ENCODE results near the gene FBXO4.

FBXO4 gene

DNA sequence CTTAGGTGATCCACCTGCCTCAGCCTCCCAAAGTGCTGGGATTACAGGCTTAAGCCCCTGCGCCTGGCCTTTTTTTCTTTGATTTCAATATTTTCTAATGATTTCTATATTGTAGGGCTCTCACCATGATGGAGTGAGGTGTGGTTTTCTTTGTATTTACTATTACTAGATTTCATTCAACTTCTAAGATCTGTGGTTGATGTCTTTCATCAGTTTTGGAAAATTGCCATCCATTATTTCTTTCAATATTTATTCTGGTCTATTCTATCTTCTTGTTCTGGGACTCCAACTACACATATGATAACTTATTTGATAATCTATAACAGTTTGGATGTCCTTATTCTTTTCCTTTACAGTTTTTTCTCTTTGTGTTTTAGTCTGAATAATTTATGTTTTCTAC, 31.9 kb downstream of the FBXO4 start:
- Histone ChIP-seq H3K4me1 (ENCODE audit: control insufficient read depth, insufficient read depth, low read length, unreplicated experiment) (no peaks in the 10 kb centered on the region), H3K27me3 (ENCODE audit: insufficient read depth, low read length) (no peaks in the 10 kb centered on the region), H3K36me3 (ENCODE audit: insufficient read depth, low read length) (no peaks in the 10 kb centered on the region), H2AFZ (ENCODE audit: low read length, unreplicated experiment) (no peak overlapping the region), H3K79me2 (ENCODE audit: control insufficient read depth, insufficient read depth, low read length, unreplicated experiment) (no peaks in the 10 kb centered on the region), H3K4me3 (ENCODE audit: low read depth, low read length) (no peak overlapping the region), H3K27ac (ENCODE audit: low read depth, low read length) (no peak overlapping the region)

GRCh38 chr5:41960481-41960880, 35.4 kb downstream of the FBXO4 start:
- H3K27me3 ChIP-seq (ENCODE audit: insufficient read depth, low read length) = no peaks in the 10 kb centered on the region
- H3K27ac ChIP-seq (ENCODE audit: low read depth, low read length) = no peak overlapping the region
- no peaks in the 10 kb centered on the region for H3K79me2 ChIP-seq (ENCODE audit: control insufficient read depth, insufficient read depth, low read length, unreplicated experiment)
- H3K4me3 ChIP-seq (ENCODE audit: low read depth, low read length) = no peak overlapping the region
- H3K4me1 ChIP-seq (ENCODE audit: control insufficient read depth, insufficient read depth, low read length, unreplicated experiment) = no peaks in the 10 kb centered on the region
- no peaks in the 10 kb centered on the region for H3K36me3 ChIP-seq (ENCODE audit: insufficient read depth, low read length)
- H2AFZ ChIP-seq (ENCODE audit: low read length, unreplicated experiment) = no peak overlapping the region

- no peak overlapping the region for H2AFZ ChIP-seq (ENCODE audit: low read length, unreplicated experiment)
- H3K27ac ChIP-seq (ENCODE audit: low read depth, low read length) = no peak overlapping the region
- H3K4me1 ChIP-seq (ENCODE audit: control insufficient read depth, insufficient read depth, low read length, unreplicated experiment) = no peaks in the 10 kb centered on the region
- H3K79me2 ChIP-seq (ENCODE audit: control insufficient read depth, insufficient read depth, low read length, unreplicated experiment) = no peaks in the 10 kb centered on the region
- no peaks in the 10 kb centered on the region for H3K36me3 ChIP-seq (ENCODE audit: insufficient read depth, low read length)
- no peaks in the 10 kb centered on the region for H3K27me3 ChIP-seq (ENCODE audit: insufficient read depth, low read length)
- no peak overlapping the region for H3K4me3 ChIP-seq (ENCODE audit: low read depth, low read length)
Observed at GRCh38 chr5:41961736-41962135, 36.7 kb downstream of the FBXO4 start.

- H3K27me3 ChIP-seq (ENCODE audit: insufficient read depth, low read length) = no peaks in the 10 kb centered on the region
- no peaks in the 10 kb centered on the region for H3K4me1 ChIP-seq (ENCODE audit: control insufficient read depth, insufficient read depth, low read length, unreplicated experiment)
- no peaks in the 10 kb centered on the region for H3K36me3 ChIP-seq (ENCODE audit: insufficient read depth, low read length)
- H2AFZ ChIP-seq (ENCODE audit: low read length, unreplicated experiment) = no peak overlapping the region
- no peaks in the 10 kb centered on the region for H3K79me2 ChIP-seq (ENCODE audit: control insufficient read depth, insufficient read depth, low read length, unreplicated experiment)
- no peak overlapping the region for H3K27ac ChIP-seq (ENCODE audit: low read depth, low read length)
- no peak overlapping the region for H3K4me3 ChIP-seq (ENCODE audit: low read depth, low read length)
Observed at GRCh38 chr5:41962491-41962890, 37.4 kb downstream of the FBXO4 start.

GRCh38 chr5:41966401-41967105, 41.5 kb downstream of the FBXO4 start:
- H3K27ac ChIP-seq (ENCODE audit: low read depth, low read length) = no peak overlapping the region
- no peak overlapping the region for H3K4me3 ChIP-seq (ENCODE audit: low read depth, low read length)
- H3K36me3 ChIP-seq (ENCODE audit: insufficient read depth, low read length) = no peaks in the 10 kb centered on the region
- no peaks in the 10 kb centered on the region for H3K4me1 ChIP-seq (ENCODE audit: control insufficient read depth, insufficient read depth, low read length, unreplicated experiment)
- H3K79me2 ChIP-seq (ENCODE audit: control insufficient read depth, insufficient read depth, low read length, unreplicated experiment) = no peaks in the 10 kb centered on the region
- H3K27me3 ChIP-seq (ENCODE audit: insufficient read depth, low read length) = no peaks in the 10 kb centered on the region
- no peak overlapping the region for H2AFZ ChIP-seq (ENCODE audit: low read length, unreplicated experiment)

DNA sequence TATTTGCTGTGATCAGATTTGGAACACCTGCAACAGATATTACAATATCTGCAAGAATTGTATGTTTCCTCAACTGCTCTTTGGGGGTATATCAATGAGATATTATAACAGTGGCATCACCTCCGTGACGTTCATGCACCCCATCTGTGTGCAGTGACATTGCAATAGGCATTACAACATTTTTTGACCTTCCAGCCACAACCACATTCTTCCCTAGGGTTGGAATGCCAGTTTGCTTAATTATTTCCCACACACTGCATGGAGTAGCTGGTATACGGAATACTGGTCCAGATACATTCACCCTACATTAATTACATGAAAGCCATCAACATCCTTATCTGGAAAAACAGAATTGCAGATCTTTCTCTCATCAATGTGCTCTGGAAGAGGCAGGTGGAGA, 42.3 kb downstream of the FBXO4 start:
- H3K27ac ChIP-seq (ENCODE audit: low read depth, low read length) = no peak overlapping the region
- no peaks in the 10 kb centered on the region for H3K36me3 ChIP-seq (ENCODE audit: insufficient read depth, low read length)
- no peaks in the 10 kb centered on the region for H3K4me1 ChIP-seq (ENCODE audit: control insufficient read depth, insufficient read depth, low read length, unreplicated experiment)
- H3K4me3 ChIP-seq (ENCODE audit: low read depth, low read length) = no peak overlapping the region
- no peak overlapping the region for H2AFZ ChIP-seq (ENCODE audit: low read length, unreplicated experiment)
- no peaks in the 10 kb centered on the region for H3K79me2 ChIP-seq (ENCODE audit: control insufficient read depth, insufficient read depth, low read length, unreplicated experiment)
- no peaks in the 10 kb centered on the region for H3K27me3 ChIP-seq (ENCODE audit: insufficient read depth, low read length)

- Histone ChIP-seq H3K27me3 (ENCODE audit: insufficient read depth, low read length) (no peaks in the 10 kb centered on the region), H2AFZ (ENCODE audit: low read length, unreplicated experiment) (no peak overlapping the region), H3K79me2 (ENCODE audit: control insufficient read depth, insufficient read depth, low read length, unreplicated experiment) (no peaks in the 10 kb centered on the region), H3K27ac (ENCODE audit: low read depth, low read length) (no peak overlapping the region), H3K4me3 (ENCODE audit: low read depth, low read length) (no peak overlapping the region), H3K36me3 (ENCODE audit: insufficient read depth, low read length) (no peaks in the 10 kb centered on the region), H3K4me1 (ENCODE audit: control insufficient read depth, insufficient read depth, low read length, unreplicated experiment) (no peaks in the 10 kb centered on the region)
Observed at GRCh38 chr5:41968153-41968723, 43.2 kb downstream of the FBXO4 start.

DNA sequence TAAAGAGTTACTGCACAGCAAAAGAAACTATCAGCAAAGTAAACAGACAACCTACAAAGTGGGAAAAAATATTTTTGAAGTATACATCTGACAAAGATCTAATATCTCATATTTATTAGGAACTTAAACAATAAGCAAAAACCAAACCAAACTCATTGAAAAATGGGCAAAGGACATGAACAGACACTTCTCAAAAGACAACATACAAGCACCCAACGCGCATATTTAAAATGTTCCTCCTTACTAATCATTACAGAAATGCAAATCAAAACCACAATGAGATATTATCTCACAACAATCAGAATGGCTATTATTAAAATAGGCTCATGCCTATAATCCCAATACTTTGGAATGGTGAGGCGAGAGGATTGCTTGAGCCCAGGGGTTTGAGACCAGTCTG, 48.0 kb downstream of the FBXO4 start:
- H3K4me1 ChIP-seq (ENCODE audit: control insufficient read depth, insufficient read depth, low read length, unreplicated experiment) = no peaks in the 10 kb centered on the region
- no peaks in the 10 kb centered on the region for H3K27me3 ChIP-seq (ENCODE audit: insufficient read depth, low read length)
- H2AFZ ChIP-seq (ENCODE audit: low read length, unreplicated experiment) = no peak overlapping the region
- H3K79me2 ChIP-seq (ENCODE audit: control insufficient read depth, insufficient read depth, low read length, unreplicated experiment) = no peaks in the 10 kb centered on the region
- H3K36me3 ChIP-seq (ENCODE audit: insufficient read depth, low read length) = no peaks in the 10 kb centered on the region
- no peak overlapping the region for H3K27ac ChIP-seq (ENCODE audit: low read depth, low read length)
- H3K4me3 ChIP-seq (ENCODE audit: low read depth, low read length) = no peak overlapping the region

DNA sequence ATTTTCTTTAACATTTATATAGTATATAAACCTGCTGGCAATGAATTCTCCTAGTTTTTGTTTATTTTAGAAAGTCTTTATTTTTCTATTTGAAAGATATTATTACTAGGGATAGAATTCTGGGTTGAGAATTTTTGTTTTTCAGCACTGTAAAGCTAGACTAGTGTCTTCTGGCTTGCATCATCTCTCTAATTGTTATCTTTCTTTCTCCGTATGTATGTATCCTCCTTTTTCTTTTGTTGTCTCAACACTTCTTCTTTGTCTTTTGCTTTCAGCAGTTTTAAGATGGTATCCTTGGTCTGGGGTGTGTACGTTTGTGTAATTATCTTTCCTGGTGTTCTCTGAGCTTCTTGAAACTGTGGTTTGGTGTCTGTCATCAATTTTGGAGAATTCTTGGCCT, 48.8 kb downstream of the FBXO4 start:
- H3K27ac ChIP-seq (ENCODE audit: low read depth, low read length) = no peak overlapping the region
- no peaks in the 10 kb centered on the region for H3K4me1 ChIP-seq (ENCODE audit: control insufficient read depth, insufficient read depth, low read length, unreplicated experiment)
- H3K79me2 ChIP-seq (ENCODE audit: control insufficient read depth, insufficient read depth, low read length, unreplicated experiment) = no peaks in the 10 kb centered on the region
- no peak overlapping the region for H3K4me3 ChIP-seq (ENCODE audit: low read depth, low read length)
- H2AFZ ChIP-seq (ENCODE audit: low read length, unreplicated experiment) = no peak overlapping the region
- no peaks in the 10 kb centered on the region for H3K27me3 ChIP-seq (ENCODE audit: insufficient read depth, low read length)
- no peaks in the 10 kb centered on the region for H3K36me3 ChIP-seq (ENCODE audit: insufficient read depth, low read length)

DNA sequence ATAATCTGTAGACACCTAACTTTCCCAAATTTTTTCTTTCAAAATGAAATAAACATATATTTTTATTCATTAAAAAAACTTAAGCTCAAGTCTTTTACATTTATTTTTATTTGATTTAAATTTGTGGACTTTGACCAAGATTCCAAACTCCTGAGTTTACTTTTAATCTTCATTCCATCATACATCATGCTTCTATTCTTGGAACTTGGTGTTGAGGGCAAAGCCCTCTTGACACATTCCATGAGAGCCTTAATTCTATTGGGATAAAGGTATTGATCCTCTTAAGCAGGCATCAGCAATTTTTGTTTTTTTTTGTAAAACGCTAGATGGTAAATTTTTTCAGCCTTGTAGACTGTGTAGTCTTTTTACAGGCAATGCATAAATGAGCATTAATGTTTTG, 53.6 kb downstream of the FBXO4 start:
- H3K4me3 ChIP-seq (ENCODE audit: low read depth, low read length) = no peak overlapping the region
- no peaks in the 10 kb centered on the region for H3K36me3 ChIP-seq (ENCODE audit: insufficient read depth, low read length)
- no peaks in the 10 kb centered on the region for H3K27me3 ChIP-seq (ENCODE audit: insufficient read depth, low read length)
- H3K4me1 ChIP-seq (ENCODE audit: control insufficient read depth, insufficient read depth, low read length, unreplicated experiment) = no peaks in the 10 kb centered on the region
- H2AFZ ChIP-seq (ENCODE audit: low read length, unreplicated experiment) = no peak overlapping the region
- H3K79me2 ChIP-seq (ENCODE audit: control insufficient read depth, insufficient read depth, low read length, unreplicated experiment) = no peaks in the 10 kb centered on the region
- H3K27ac ChIP-seq (ENCODE audit: low read depth, low read length) = no peak overlapping the region

GRCh38 chr5:41980396-41980795, 55.3 kb downstream of the FBXO4 start:
- Histone ChIP-seq H3K4me1 (ENCODE audit: control insufficient read depth, insufficient read depth, low read length, unreplicated experiment) (no peaks in the 10 kb centered on the region), H3K36me3 (ENCODE audit: insufficient read depth, low read length) (no peaks in the 10 kb centered on the region), H3K4me3 (ENCODE audit: low read depth, low read length) (no peak overlapping the region), H2AFZ (ENCODE audit: low read length, unreplicated experiment) (no peak overlapping the region), H3K27ac (ENCODE audit: low read depth, low read length) (no peak overlapping the region), H3K27me3 (ENCODE audit: insufficient read depth, low read length) (peaks cover 6% of the 10 kb centered on the region; the same call in 1 of the 2 replicates), H3K79me2 (ENCODE audit: control insufficient read depth, insufficient read depth, low read length, unreplicated experiment) (no peaks in the 10 kb centered on the region)

Data from ACC112 (cell line).